Karpas-422 (cell line): ENCODE measurements around the gene DDX28. TPM values are rescaled to one million over a fixed set of nuclear protein-coding genes. Genes with fewer than 3 reads are reported as not detected.

ENCODE experiments used
- DNase-seq: peaks from one replicate; pipeline ENCODE4 v3.0.0-alpha.2; 2015
- H2AFZ ChIP-seq: fragments of 200-600 bp; sonication (generic); 2 replicates; pipeline ENCODE4 v1.6.1; 2014; ENCODE audit warnings: antibody characterized with exemption, low read length, mixed read lengths
- H3K27ac ChIP-seq: fragments of 200-600 bp; sonication (generic); 2 replicates; pipeline ENCODE4 v1.5.1; 2014; ENCODE audit warnings: mild to moderate bottlenecking, low read length, moderate library complexity
- H3K27me3 ChIP-seq: fragments of 200-600 bp; sonication (generic); 2 replicates; pipeline ENCODE4 v1.6.1; 2014; ENCODE audit warnings: low read length, mixed read lengths
- H3K36me3 ChIP-seq: fragments of 200-600 bp; sonication (generic); 2 replicates; pipeline ENCODE4 v1.6.1; 2014; ENCODE audit warnings: low read length, mixed read lengths; ENCODE audit not compliant: insufficient read depth
- H3K4me1 ChIP-seq: fragments of 200-600 bp; sonication (generic); 2 replicates; pipeline ENCODE4 v1.6.1; 2014; ENCODE audit warnings: mild to moderate bottlenecking, low read length, mixed read lengths
- H3K4me2 ChIP-seq: fragments of 200-600 bp; sonication (generic); 2 replicates; pipeline ENCODE4 v1.6.1; 2014; ENCODE audit warnings: low read length, low read depth, mild to moderate bottlenecking; ENCODE audit not compliant: poor library complexity, severe bottlenecking
- H3K4me3 ChIP-seq: fragments of 200-600 bp; sonication (generic); 2 replicates; pipeline ENCODE4 v1.5.1; 2014; ENCODE audit warnings: mild to moderate bottlenecking, antibody characterized with exemption, low read length, mixed read lengths
- H3K79me2 ChIP-seq: fragments of 200-600 bp; sonication (generic); 2 replicates; pipeline ENCODE4 v1.6.1; 2014; ENCODE audit warnings: mild to moderate bottlenecking, low read length, mixed read lengths
- H3K9ac ChIP-seq: fragments of 200-600 bp; sonication (generic); 2 replicates; pipeline ENCODE4 v1.6.0; 2014; ENCODE audit warnings: low read length
- H3K9me2 ChIP-seq: fragments of 200-600 bp; sonication (generic), shearing (Covaris generic); replicated peaks from 2 replicates; pipeline ENCODE4 v1.6.0; 2014; ENCODE audit warnings: mild to moderate bottlenecking, low read length, moderate library complexity; ENCODE audit not compliant: insufficient read depth
- H3K9me3 ChIP-seq: fragments of 300-700, 200-600 bp; sonication (generic); 2 replicates; pipeline ENCODE4 v1.6.1; 2014; ENCODE audit warnings: low read length, mixed read lengths
- H4K20me1 ChIP-seq: fragments of 200-600 bp; sonication (generic); 2 replicates; pipeline ENCODE4 v1.6.1; 2014; ENCODE audit warnings: mild to moderate bottlenecking, antibody characterized with exemption, low read length, low read depth; ENCODE audit not compliant: insufficient read depth
- total RNA-seq: library from RNA; depleted of rRNA; stranded (reverse); fragments of >200 nt; shearing (Covaris generic); gene quantifications from 2 replicates; pipeline ENCODE4 v1.2.3, GENCODE V29; 2014; ENCODE audit warnings: low replicate concordance; rRNA removed

The DDX28 gene
- 10.8 and 20.9 TPM in 2 replicates for total RNA-seq

- Histone ChIP-seq H3K4me2 (peak within 1 kb of the TSS; percentile 98), H3K27ac (peak within 1 kb of the TSS; percentile 62), H3K9me2 (no peaks in the 10 kb centered on the region), H2AFZ (peak within 1 kb of the TSS; percentile 45; the same call in 1 of the 2 replicates), H3K36me3 (peaks cover 32% of the 10 kb centered on the region), H4K20me1 (peaks cover 14% of the 10 kb centered on the region), H3K79me2 (peaks cover 48% of the 10 kb centered on the region), H3K9me3 (no peaks in the 10 kb centered on the region), H3K27me3 (no peaks in the 10 kb centered on the region), H3K9ac (peak within 1 kb of the TSS; percentile 90), H3K4me1 (peaks cover 21% of the 10 kb centered on the region), H3K4me3 (peak within 1 kb of the TSS; percentile 91)
- peak; percentile 97 for DNase-seq
Measured at GRCh38 chr16:68022728-68023537, at the start of gene DDX28, which contains the start of gene DUS2. DDX28 (minus strand) TSS chr16:68023232; CDS start chr16:68023202, 30 bp downstream. DUS2 (plus strand) TSS chr16:68023284; CDS start chr16:68038024, 14,740 bp downstream.

GRCh38 chr16:68072038-68072695 is 49.1 kb upstream of the DDX28 start:
- no peak for DNase-seq
- no peaks in the 10 kb centered on the region for H3K79me2 ChIP-seq
- H3K4me2 ChIP-seq: no peak overlapping the region
- peaks cover 36% of the 10 kb centered on the region for H3K4me1 ChIP-seq
- H4K20me1 ChIP-seq: no peaks in the 10 kb centered on the region
- H3K27me3 ChIP-seq: no peaks in the 10 kb centered on the region
- no peak overlapping the region for H3K4me3 ChIP-seq
- no peak overlapping the region for H2AFZ ChIP-seq
- no peak overlapping the region for H3K27ac ChIP-seq
- H3K9me3 ChIP-seq: no peaks in the 10 kb centered on the region
- no peaks in the 10 kb centered on the region for H3K9me2 ChIP-seq
- no peak overlapping the region for H3K9ac ChIP-seq
- peaks cover 32% of the 10 kb centered on the region for H3K36me3 ChIP-seq

GRCh38 chr16:68071518-68071901 is 48.5 kb upstream of the DDX28 start:
- Histone ChIP-seq H3K79me2 (no peaks in the 10 kb centered on the region), H4K20me1 (no peaks in the 10 kb centered on the region), H3K4me3 (no peak overlapping the region), H3K4me1 (peaks cover 36% of the 10 kb centered on the region), H2AFZ (no peak overlapping the region), H3K27me3 (no peaks in the 10 kb centered on the region), H3K36me3 (peaks cover 31% of the 10 kb centered on the region), H3K27ac (peak overlapping the region; percentile 23), H3K9me2 (no peaks in the 10 kb centered on the region), H3K9ac (no peak overlapping the region), H3K4me2 (no peak overlapping the region), H3K9me3 (no peaks in the 10 kb centered on the region)
- DNase-seq: no peak

GRCh38 chr16:68070806-68071517 is 47.9 kb upstream of the DDX28 start:
- no peak overlapping the region for H3K4me3 ChIP-seq
- no peak overlapping the region for H2AFZ ChIP-seq
- no peak for DNase-seq

GRCh38 chr16:68070249-68070730 is 47.3 kb upstream of the DDX28 start:
- H3K79me2 ChIP-seq: no peaks in the 10 kb centered on the region
- H3K4me3 ChIP-seq: no peak overlapping the region
- H3K4me2 ChIP-seq: no peak overlapping the region
- H2AFZ ChIP-seq: no peak overlapping the region
- peaks cover 27% of the 10 kb centered on the region for H3K36me3 ChIP-seq
- no peak for DNase-seq
- peak overlapping the region; percentile 23; the same call in 1 of the 2 replicates for H3K27ac ChIP-seq
- H3K27me3 ChIP-seq: no peaks in the 10 kb centered on the region
- H3K9ac ChIP-seq: no peak overlapping the region
- no peaks in the 10 kb centered on the region for H4K20me1 ChIP-seq
- no peaks in the 10 kb centered on the region for H3K9me2 ChIP-seq
- peaks cover 30% of the 10 kb centered on the region for H3K4me1 ChIP-seq
- no peaks in the 10 kb centered on the region for H3K9me3 ChIP-seq

More at GRCh38 chr16:68070806-68071517, 47.9 kb upstream of the DDX28 start:
- Histone ChIP-seq H3K27me3 (no peaks in the 10 kb centered on the region), H3K79me2 (no peaks in the 10 kb centered on the region), H3K36me3 (peaks cover 29% of the 10 kb centered on the region), H3K4me2 (no peak overlapping the region), H4K20me1 (no peaks in the 10 kb centered on the region), H3K9me2 (no peaks in the 10 kb centered on the region), H3K9me3 (no peaks in the 10 kb centered on the region), H3K4me1 (peaks cover 36% of the 10 kb centered on the region), H3K27ac (peak overlapping the region; percentile 23), H3K9ac (no peak overlapping the region)

- H3K79me2 ChIP-seq: no peaks in the 10 kb centered on the region
- H4K20me1 ChIP-seq: no peaks in the 10 kb centered on the region
- no peak overlapping the region for H3K27ac ChIP-seq
- H3K9ac ChIP-seq: no peak overlapping the region
- no peak overlapping the region for H3K4me3 ChIP-seq
- no peaks in the 10 kb centered on the region for H3K9me2 ChIP-seq
- DNase-seq: no peak
- H2AFZ ChIP-seq: no peak overlapping the region
- H3K4me2 ChIP-seq: no peak overlapping the region
- no peaks in the 10 kb centered on the region for H3K27me3 ChIP-seq
- no peaks in the 10 kb centered on the region for H3K9me3 ChIP-seq
- peaks cover 24% of the 10 kb centered on the region for H3K4me1 ChIP-seq
- H3K36me3 ChIP-seq: peaks cover 27% of the 10 kb centered on the region
Measured at GRCh38 chr16:68069511-68070248, 46.6 kb upstream of the DDX28 start.

- Histone ChIP-seq H3K4me3 (no peak overlapping the region), H3K9me2 (no peaks in the 10 kb centered on the region), H3K27ac (no peak overlapping the region), H3K4me2 (no peak overlapping the region), H3K36me3 (peaks cover 24% of the 10 kb centered on the region), H3K9ac (no peak overlapping the region), H3K9me3 (no peaks in the 10 kb centered on the region), H4K20me1 (no peaks in the 10 kb centered on the region), H3K79me2 (no peaks in the 10 kb centered on the region), H3K4me1 (peaks cover 17% of the 10 kb centered on the region), H2AFZ (no peak overlapping the region), H3K27me3 (no peaks in the 10 kb centered on the region)
- no peak for DNase-seq
Measured at GRCh38 chr16:68068926-68069325, 45.9 kb upstream of the DDX28 start.
